ENCODE measurements around the gene CTNS.

- no peak for TF ChIP-seq POLR2A (IDR thresholded peaks at IDR 0.05)
- TF ChIP-seq CTCF (IDR thresholded peaks at IDR 0.05) = peak in 1 of 3 experiments; percentile 36
- TF ChIP-seq POLR2AphosphoS5 (IDR thresholded peaks at IDR 0.05; ENCODE audit: insufficient read depth in 1 of 2, low read depth in 1 of 2) = peak; percentile 53 to 80
Observed at GRCh38 chr17:3659541-3660111, 23.1 kb downstream of the CTNS start.

Measured in vagina (tissue), 2 donors.